PFSK-1 (cell line): ENCODE data around the gene HPDL.
A peak's percentile ranks its signal among the peaks of the same experiment; 100 is the strongest.

Source experiments
- FOXP2 ChIP-seq: optimal IDR thresholded peaks from 2 replicates; pipeline ENCODE3; 2011; ENCODE audit warnings: borderline replicate concordance, control low read depth, inconsistent platforms; ENCODE audit not compliant: insufficient read depth; ENCODE audit errors: extremely low read length, extremely low read depth
- POLR2AphosphoS5 ChIP-seq: IDR thresholded peaks from 2 replicates; pipeline ENCODE4 v1.6.1; 2012; ENCODE audit warnings: low read depth, mild to moderate bottlenecking, control low read depth, low read length, moderate library complexity
- REST ChIP-seq, 2 experiments: IDR thresholded peaks; 2 replicates each; pipeline versions ENCODE4 v1.6.1 to v1.8.0; 2011 to 2012; ENCODE audit warnings: low read depth in 2 of 2, low read length in 2 of 2, control low read depth in 1 of 2, inconsistent platforms in 1 of 2, mild to moderate bottlenecking in 1 of 2, moderate library complexity in 1 of 2; ENCODE audit not compliant: insufficient read depth in 1 of 2
- SIN3A ChIP-seq: IDR thresholded peaks from 2 replicates; pipeline ENCODE4 v1.6.1; 2012; ENCODE audit warnings: mild to moderate bottlenecking, low read length, moderate library complexity, borderline replicate concordance; ENCODE audit not compliant: insufficient read depth
- TAF1 ChIP-seq: IDR thresholded peaks from 2 replicates; pipeline ENCODE4 v1.6.1; 2012; ENCODE audit warnings: low read length, control low read depth, borderline replicate concordance; ENCODE audit not compliant: insufficient read depth

Gene HPDL

GRCh38 chr1:45299981-45300668, 26.6 kb upstream of the HPDL start:
- TF ChIP-seq FOXP2 (no peak), REST (IDR thresholded peaks at IDR 0.05; ENCODE audit: insufficient read depth in 1 of 2, low read depth in 2 of 2, low read length in 2 of 2) (no peak), SIN3A (no peak), POLR2AphosphoS5 (no peak), TAF1 (no peak)

GRCh38 chr1:45300669-45300997, 26.1 kb upstream of the HPDL start:
- no peak for TF ChIP-seq SIN3A
- TF ChIP-seq FOXP2, result no peak
- TF ChIP-seq POLR2AphosphoS5, result no peak
- no peak for TF ChIP-seq TAF1
- TF ChIP-seq REST (IDR thresholded peaks at IDR 0.05; ENCODE audit: insufficient read depth in 1 of 2, low read depth in 2 of 2, low read length in 2 of 2), result no peak

GRCh38 chr1:45302505-45303150, 24.1 kb upstream of the HPDL start:
- TF ChIP-seq TAF1 (no peak), SIN3A (no peak), REST (IDR thresholded peaks at IDR 0.05; ENCODE audit: insufficient read depth in 1 of 2, low read depth in 2 of 2, low read length in 2 of 2) (no peak), POLR2AphosphoS5 (no peak), FOXP2 (no peak)

GRCh38 chr1:45303520-45304310, 23.0 kb upstream of the HPDL start:
- peak; percentile 78 for TF ChIP-seq POLR2AphosphoS5
- TF ChIP-seq SIN3A, result no peak
- TF ChIP-seq FOXP2, result peak; percentile 22
- TF ChIP-seq TAF1, result peak; percentile 45; the same call in 1 of the 2 replicates

GRCh38 chr1:45304311-45305081, 22.2 kb upstream of the HPDL start:
- no peak for TF ChIP-seq REST (IDR thresholded peaks at IDR 0.05; ENCODE audit: insufficient read depth in 1 of 2, low read depth in 2 of 2, low read length in 2 of 2)
- TF ChIP-seq POLR2AphosphoS5, result no peak
- TF ChIP-seq SIN3A, result no peak
- TF ChIP-seq FOXP2, result no peak
- TF ChIP-seq TAF1, result no peak
